A172 (cell line): Measurements from ENCODE around the gene ATP12A. TPM values are rescaled to one million over a fixed set of nuclear protein-coding genes. Genes with fewer than 3 reads are reported as not detected.
A peak's percentile ranks its signal among the peaks of the same experiment; 100 is the strongest.

Experiments
- DNase-seq: peaks from one replicate; pipeline ENCODE4 v3.0.0-alpha.2; 2015; ENCODE audit warnings: low spot score
- total RNA-seq: library from RNA; depleted of rRNA; stranded (reverse); fragments of >200 nt; shearing (Covaris generic); gene quantifications from 2 replicates; pipeline ENCODE4 v1.2.3, GENCODE V29; 2014

The ATP12A gene
- total RNA-seq, 1 experiment from 2014 or later: 0.03 TPM

GRCh38 chr13:24663089-24663395 is 17.2 kb upstream of the ATP12A start:
- DNase-seq: no peak

- no peak for DNase-seq
These were observed 16.6 kb upstream of the ATP12A start for GRCh38 chr13:24663586-24663985.

- DNase-seq: peak; percentile 40
These were observed 15.3 kb upstream of the ATP12A start for GRCh38 chr13:24664726-24665409.

- DNase-seq: no peak
These were observed 11.7 kb upstream of the ATP12A start for GRCh38 chr13:24668511-24668910.

- DNase-seq: no peak
These were observed 11.1 kb upstream of the ATP12A start for GRCh38 chr13:24668955-24669582.

GRCh38 chr13:24670174-24670573 is 10.0 kb upstream of the ATP12A start:
- DNase-seq: no peak

GRCh38 chr13:24670961-24671381 is 9.2 kb upstream of the ATP12A start:
- DNase-seq: no peak

GRCh38 chr13:24671386-24672113 is 8.7 kb upstream of the ATP12A start:
- peak; percentile 67 for DNase-seq

GRCh38 chr13:24672141-24673132 is 7.8 kb upstream of the ATP12A start:
- no peak for DNase-seq

- DNase-seq: no peak
These were observed 4.2 kb upstream of the ATP12A start for GRCh38 chr13:24675806-24676570.

- no peak for DNase-seq
These were observed 2.1 kb upstream of the ATP12A start for GRCh38 chr13:24678151-24678550.

GRCh38 chr13:24679686-24680085 is 522 bp upstream of the ATP12A start:
- no peak for DNase-seq

GRCh38 chr13:24680921-24681604 is 855 bp downstream of the ATP12A start:
- no peak for DNase-seq

- no peak for DNase-seq
These were observed 1.7 kb downstream of the ATP12A start for GRCh38 chr13:24681930-24682329.

- DNase-seq: no peak
These were observed 2.1 kb downstream of the ATP12A start for GRCh38 chr13:24682353-24682752.

- no peak for DNase-seq
These were observed 3.1 kb downstream of the ATP12A start for GRCh38 chr13:24683351-24683750.

GRCh38 chr13:24683838-24684599 is 3.8 kb downstream of the ATP12A start:
- peak; percentile 60 for DNase-seq

- DNase-seq: peak; percentile 31
These were observed 4.4 kb downstream of the ATP12A start for GRCh38 chr13:24684600-24684998.

GRCh38 chr13:24685314-24685713 is 5.1 kb downstream of the ATP12A start:
- no peak for DNase-seq

- DNase-seq: no peak
These were observed 7.4 kb downstream of the ATP12A start for GRCh38 chr13:24687611-24688010.
